ENCODE data around the gene ADAMTS19.

GRCh38 chr5:129506950-129507349, 46.9 kb downstream of the ADAMTS19 start:
- TF ChIP-seq CTCF (conservative IDR thresholded peaks at IDR 0.05; ENCODE audit: low read length) (no peak), EZH2phosphoT487 (IDR thresholded peaks at IDR 0.05; ENCODE audit: borderline replicate concordance, low read depth, low read length) (no peak)
